GM12892 (cell line): ENCODE data around the gene MACIR.

Experiments used
- POLR2A ChIP-seq: IDR thresholded peaks from 2 replicates; pipeline ENCODE4 v1.6.1; 2011; ENCODE audit warnings: low read depth, low read length, control low read depth
- POLR2AphosphoS5 ChIP-seq: IDR thresholded peaks from 2 replicates; pipeline ENCODE4 v1.6.1; 2011; ENCODE audit warnings: low read depth, low read length, control low read depth
- TAF1 ChIP-seq: IDR thresholded peaks from 2 replicates; pipeline ENCODE4 v1.6.1; 2011; ENCODE audit warnings: low read depth, mild to moderate bottlenecking, control low read depth, low read length, borderline replicate concordance

DNA sequence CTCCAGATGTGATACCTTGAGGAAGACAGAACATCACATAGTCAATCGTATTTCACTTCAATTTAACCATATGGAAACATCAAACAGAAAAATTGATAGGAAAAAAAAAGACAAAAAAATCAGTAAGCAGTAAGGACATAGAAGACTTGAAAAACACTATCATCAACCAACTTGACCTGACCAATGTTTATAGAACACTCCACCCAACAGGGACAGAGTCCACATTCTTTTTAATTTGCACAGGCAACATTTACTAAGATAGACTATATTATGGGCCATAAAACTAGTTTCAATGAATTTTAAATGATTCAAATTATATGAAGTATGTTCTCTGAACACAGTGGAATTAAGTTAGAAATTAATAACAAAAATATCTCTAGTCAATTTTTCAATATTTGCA is 20.8 kb upstream of the MACIR start:
- no peak for TF ChIP-seq POLR2AphosphoS5
- TF ChIP-seq POLR2A: no peak
- no peak for TF ChIP-seq TAF1
